KMS-11 (cell line): ENCODE measurements around the gene DSTN.

Experiments
- H2AFZ ChIP-seq: fragments of 200-600 bp; sonication (generic); 2 replicates; pipeline ENCODE4 v1.6.1; 2016; ENCODE audit warnings: antibody characterized with exemption, mixed run types, low read depth
- H3K27ac ChIP-seq: fragments of 200-600 bp; sonication (generic); 2 replicates; pipeline ENCODE4 v1.6.1; 2016; ENCODE audit warnings: mild to moderate bottlenecking, mixed run types
- H3K27me3 ChIP-seq: fragments of 200-600 bp; sonication (generic); 2 replicates; pipeline ENCODE4 v1.6.1; 2017; ENCODE audit warnings: mild to moderate bottlenecking, low read depth, mixed run types, moderate library complexity; ENCODE audit not compliant: insufficient read depth
- H3K36me3 ChIP-seq: fragments of 200-600 bp; sonication (generic); 2 replicates; pipeline ENCODE4 v1.6.1; 2017; ENCODE audit warnings: mild to moderate bottlenecking, mixed run types; ENCODE audit not compliant: insufficient read depth
- H3K4me1 ChIP-seq: fragments of 200-600 bp; sonication (generic); 2 replicates; pipeline ENCODE4 v1.6.1; 2016; ENCODE audit warnings: mild to moderate bottlenecking, low read depth, mixed run types; ENCODE audit not compliant: poor library complexity, severe bottlenecking
- H3K4me2 ChIP-seq: fragments of 200-600 bp; sonication (generic); 2 replicates; pipeline ENCODE4 v1.7.0; 2016; ENCODE audit warnings: mild to moderate bottlenecking, mixed run types
- H3K4me3 ChIP-seq: fragments of 200-600 bp; sonication (generic); IDR thresholded peaks from 2 replicates; pipeline ENCODE4 v1.6.1; 2017; ENCODE audit warnings: low read depth, low read length, mixed read lengths; ENCODE audit not compliant: insufficient read depth
- H3K79me2 ChIP-seq: fragments of 200-600 bp; sonication (generic); 2 replicates; pipeline ENCODE4 v1.6.1; 2016; ENCODE audit warnings: low read depth, mixed run types; ENCODE audit not compliant: insufficient read depth
- H3K9ac ChIP-seq: fragments of 200-600 bp; sonication (generic); 2 replicates; pipeline ENCODE4 v1.6.1; 2016; ENCODE audit warnings: mild to moderate bottlenecking, mixed run types
- H4K20me1 ChIP-seq: fragments of 200-600 bp; sonication (generic); 2 replicates; pipeline ENCODE4 v1.6.1; 2016; ENCODE audit warnings: mild to moderate bottlenecking, mixed run types; ENCODE audit not compliant: insufficient read depth
- TF ChIP-seq, protein P1 (sequence below): fragments of 200-600 bp; sonication (generic); conservative IDR thresholded peaks from 2 replicates; pipeline ENCODE4 v1.6.1; 2017; ENCODE audit warnings: low read depth, mild to moderate bottlenecking, antibody characterized with exemption, low read length, moderate library complexity, mixed read lengths

DSTN gene

DNA sequence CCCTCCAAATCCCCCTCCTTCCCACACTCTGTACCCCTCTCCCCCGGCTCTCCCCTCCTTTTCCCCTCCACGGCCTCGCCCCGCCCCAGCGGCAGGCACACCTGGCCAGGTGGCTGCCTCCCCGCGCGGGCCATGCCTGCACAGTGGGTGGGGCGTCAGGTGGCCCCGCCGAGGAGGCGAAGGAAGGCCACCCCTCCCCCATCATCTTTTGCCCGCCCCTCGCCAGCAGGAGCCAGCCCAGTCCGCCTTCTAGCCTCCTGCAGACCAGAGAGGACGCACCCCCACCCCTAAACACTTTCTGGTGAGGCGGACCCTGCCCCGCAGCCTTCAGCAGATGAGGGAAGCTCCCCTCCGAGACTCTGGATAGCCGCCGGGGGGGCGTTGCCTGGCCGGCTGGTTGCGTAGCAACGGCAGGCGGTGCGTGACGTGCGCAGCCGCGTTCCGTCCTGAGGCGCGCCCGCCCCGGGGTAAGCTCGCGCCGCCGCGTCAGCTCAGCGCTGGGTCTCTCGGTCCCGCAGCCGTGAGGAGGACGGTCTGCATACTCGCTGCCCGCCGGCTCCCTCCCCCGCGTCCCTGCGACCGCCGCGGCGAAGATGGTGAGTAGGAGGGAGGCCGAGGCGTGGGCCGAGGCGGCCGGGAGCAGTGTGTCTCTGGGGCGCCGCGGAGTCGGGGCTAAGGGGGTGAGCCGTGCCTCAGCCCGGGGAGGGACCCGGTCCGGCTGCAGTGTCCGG, at the start of gene DSTN:
DSTN (plus strand) TSS at position 460 of the 731 bp plus-strand sequence; CDS start at position 594, 134 bp downstream.
- H3K27ac ChIP-seq: no peak within 1 kb of the TSS
- 0 out of 2 replicates have a peak, but pooled peaks cover 6% of the 10 kb centered on the region for H3K79me2 ChIP-seq
- no peaks in the 10 kb centered on the region for H4K20me1 ChIP-seq
- no peaks in the 10 kb centered on the region for H3K36me3 ChIP-seq
- TF ChIP-seq, protein P1, sequence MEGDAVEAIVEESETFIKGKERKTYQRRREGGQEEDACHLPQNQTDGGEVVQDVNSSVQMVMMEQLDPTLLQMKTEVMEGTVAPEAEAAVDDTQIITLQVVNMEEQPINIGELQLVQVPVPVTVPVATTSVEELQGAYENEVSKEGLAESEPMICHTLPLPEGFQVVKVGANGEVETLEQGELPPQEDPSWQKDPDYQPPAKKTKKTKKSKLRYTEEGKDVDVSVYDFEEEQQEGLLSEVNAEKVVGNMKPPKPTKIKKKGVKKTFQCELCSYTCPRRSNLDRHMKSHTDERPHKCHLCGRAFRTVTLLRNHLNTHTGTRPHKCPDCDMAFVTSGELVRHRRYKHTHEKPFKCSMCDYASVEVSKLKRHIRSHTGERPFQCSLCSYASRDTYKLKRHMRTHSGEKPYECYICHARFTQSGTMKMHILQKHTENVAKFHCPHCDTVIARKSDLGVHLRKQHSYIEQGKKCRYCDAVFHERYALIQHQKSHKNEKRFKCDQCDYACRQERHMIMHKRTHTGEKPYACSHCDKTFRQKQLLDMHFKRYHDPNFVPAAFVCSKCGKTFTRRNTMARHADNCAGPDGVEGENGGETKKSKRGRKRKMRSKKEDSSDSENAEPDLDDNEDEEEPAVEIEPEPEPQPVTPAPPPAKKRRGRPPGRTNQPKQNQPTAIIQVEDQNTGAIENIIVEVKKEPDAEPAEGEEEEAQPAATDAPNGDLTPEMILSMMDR: no peak
- H3K27me3 ChIP-seq: no peaks in the 10 kb centered on the region
- no peak within 1 kb of the TSS for H3K4me3 ChIP-seq
- peak within 1 kb of the TSS; percentile 49; the same call in 1 of the 2 replicates for H3K9ac ChIP-seq
- H3K4me1 ChIP-seq: peaks cover 13% of the 10 kb centered on the region
- peak within 1 kb of the TSS; percentile 64 for H3K4me2 ChIP-seq
- peak within 1 kb of the TSS; percentile 79 for H2AFZ ChIP-seq

DNA sequence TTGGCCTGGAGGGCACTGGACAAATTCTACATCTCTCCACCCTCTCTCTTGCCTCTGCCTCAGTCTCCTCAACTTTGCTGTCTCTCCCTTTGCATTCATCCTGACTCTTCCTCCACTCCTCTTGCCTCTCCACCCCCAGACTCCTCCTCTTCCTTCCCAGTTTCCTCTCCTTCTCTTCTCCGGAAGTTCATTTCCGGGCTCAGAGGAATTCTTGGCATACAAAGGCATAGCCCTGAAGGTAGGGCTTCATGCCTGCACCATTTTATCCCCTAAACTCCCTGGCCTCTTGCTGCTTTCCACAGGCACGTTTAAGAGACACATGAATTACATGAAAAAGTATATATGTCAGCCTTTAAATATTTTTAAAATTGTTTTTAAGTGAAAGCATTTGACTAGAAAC, 49.3 kb upstream of the DSTN start:
- H2AFZ ChIP-seq: no peak overlapping the region
- H3K36me3 ChIP-seq: no peaks in the 10 kb centered on the region
- TF ChIP-seq, protein P1: no peak
- H3K4me1 ChIP-seq: no peaks in the 10 kb centered on the region
- no peaks in the 10 kb centered on the region for H4K20me1 ChIP-seq
- H3K27ac ChIP-seq: no peak overlapping the region
- no peak overlapping the region for H3K9ac ChIP-seq
- no peaks in the 10 kb centered on the region for H3K79me2 ChIP-seq
- no peak overlapping the region for H3K4me3 ChIP-seq
- no peak overlapping the region for H3K4me2 ChIP-seq
- H3K27me3 ChIP-seq: no peaks in the 10 kb centered on the region

DNA sequence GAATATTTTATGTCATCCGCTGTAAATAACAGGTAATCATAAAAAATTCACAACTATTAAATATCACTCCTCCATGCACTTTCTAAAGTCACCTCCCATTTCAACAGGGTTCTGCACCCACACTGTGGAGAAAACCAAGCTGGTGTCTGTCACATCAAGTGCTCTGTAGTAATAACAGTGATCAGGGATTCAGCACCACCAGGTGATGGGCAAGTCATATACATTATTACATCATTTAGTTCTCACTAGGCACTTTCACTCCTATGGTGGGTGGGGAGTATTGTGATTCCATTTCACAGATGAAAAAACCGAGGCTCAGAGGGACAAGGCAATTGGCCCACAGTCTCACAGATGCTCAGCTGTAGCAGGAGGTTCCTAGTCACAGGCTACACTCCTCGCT, 47.3 kb upstream of the DSTN start:
- H3K9ac ChIP-seq: no peak overlapping the region
- no peak overlapping the region for H3K4me2 ChIP-seq
- H3K27me3 ChIP-seq: no peaks in the 10 kb centered on the region
- H3K79me2 ChIP-seq: no peaks in the 10 kb centered on the region
- H2AFZ ChIP-seq: no peak overlapping the region
- no peak overlapping the region for H3K4me3 ChIP-seq
- H3K36me3 ChIP-seq: no peaks in the 10 kb centered on the region
- no peak overlapping the region for H3K27ac ChIP-seq
- TF ChIP-seq, protein P1: no peak
- no peaks in the 10 kb centered on the region for H3K4me1 ChIP-seq
- no peaks in the 10 kb centered on the region for H4K20me1 ChIP-seq

DNA sequence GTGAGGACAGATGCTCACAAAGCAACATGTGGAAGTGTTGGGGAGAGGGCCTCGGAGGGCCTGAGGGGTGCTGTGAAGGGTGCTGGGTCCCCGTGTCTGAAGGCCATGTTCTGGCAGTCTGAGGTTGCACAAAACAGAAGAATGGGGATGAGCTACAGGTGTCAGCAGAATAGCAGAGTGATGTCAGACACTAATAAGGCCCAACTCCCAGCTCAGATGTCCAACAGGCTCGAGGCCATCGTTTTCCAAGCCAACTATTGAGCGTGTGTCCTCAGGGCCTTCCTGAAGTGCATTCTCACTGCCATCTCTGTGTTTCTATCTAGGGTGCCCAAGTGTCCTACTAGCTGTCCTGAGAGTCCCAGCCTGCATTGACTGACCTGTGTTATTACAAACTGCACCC, 46.5 kb upstream of the DSTN start:
- TF ChIP-seq, protein P1: no peak
- Histone ChIP-seq H3K27ac (no peak overlapping the region), H3K4me2 (no peak overlapping the region), H2AFZ (no peak overlapping the region), H3K79me2 (no peaks in the 10 kb centered on the region), H3K4me1 (no peaks in the 10 kb centered on the region), H3K27me3 (no peaks in the 10 kb centered on the region), H3K9ac (no peak overlapping the region), H4K20me1 (no peaks in the 10 kb centered on the region), H3K4me3 (no peak overlapping the region), H3K36me3 (no peaks in the 10 kb centered on the region)
